H7 (cell line): ENCODE results near the gene ASIC2. TPM values are rescaled to one million over a fixed set of nuclear protein-coding genes. Genes with fewer than 3 reads are reported as not detected.
A peak's percentile ranks its signal among the peaks of the same experiment; 100 is the strongest.

Experiments
- DNase-seq: peaks from one replicate; pipeline ENCODE4 v3.0.0; 2012
- H3K27me3 ChIP-seq: 2 replicates; pipeline ENCODE4 v1.6.0; 2011; ENCODE audit warnings: mild to moderate bottlenecking, low read length; ENCODE audit not compliant: control insufficient read depth, insufficient read depth
- H3K36me3 ChIP-seq: replicated peaks from 2 replicates; pipeline ENCODE4 v1.5.1; 2011; ENCODE audit warnings: low read length; ENCODE audit not compliant: control insufficient read depth, insufficient read depth
- H3K4me3 ChIP-seq: 2 replicates; pipeline ENCODE4 v1.5.1; 2011; ENCODE audit warnings: low read depth, mild to moderate bottlenecking, control low read depth, low read length, moderate library complexity; ENCODE audit not compliant: insufficient read depth
- total RNA-seq: library from RNA; depleted of rRNA; stranded (reverse); fragments of >200 nt; shearing (Covaris generic); gene quantifications from 2 replicates; pipeline ENCODE4 v1.2.3, GENCODE V29; 2014; rRNA removed

ASIC2 gene
- total RNA-seq = 3.3 and 5.5 TPM in 2 replicates

GRCh38 chr17:33292981-33293867 is at the start of gene ASIC2:
Gene ASIC2, minus strand, starts transcription at chr17:33293295.
- Histone ChIP-seq H3K27me3 (peaks cover 51% of the 10 kb centered on the region), H3K36me3 (no peaks in the 10 kb centered on the region), H3K4me3 (peak within 1 kb of the TSS; percentile 57)
- peak; percentile 88 for DNase-seq

- DNase-seq = no peak
- peaks cover 10% of the 10 kb centered on the region for H3K27me3 ChIP-seq
- H3K36me3 ChIP-seq = no peaks in the 10 kb centered on the region
These were observed 48.9 kb upstream of the ASIC2 start for GRCh38 chr17:33342025-33342424.

GRCh38 chr17:33338242-33338641 is 45.1 kb upstream of the ASIC2 start:
- H3K36me3 ChIP-seq = no peaks in the 10 kb centered on the region
- no peak overlapping the region for H3K4me3 ChIP-seq
- no peak for DNase-seq
- H3K27me3 ChIP-seq = peaks cover 2% of the 10 kb centered on the region; the same call in 1 of the 2 replicates

More at GRCh38 chr17:33342025-33342424, 48.9 kb upstream of the ASIC2 start:
- no peak overlapping the region for H3K4me3 ChIP-seq

GRCh38 chr17:33335491-33336173 is 42.5 kb upstream of the ASIC2 start:
- peak; percentile 10 for DNase-seq
- H3K4me3 ChIP-seq = no peak overlapping the region
- H3K27me3 ChIP-seq = no peaks in the 10 kb centered on the region; the same call in 1 of the 2 replicates
- H3K36me3 ChIP-seq = no peaks in the 10 kb centered on the region

- no peak overlapping the region for H3K4me3 ChIP-seq
- H3K36me3 ChIP-seq = no peaks in the 10 kb centered on the region
These were observed 41.6 kb upstream of the ASIC2 start for GRCh38 chr17:33334703-33335102.

GRCh38 chr17:33330877-33331276 is 37.8 kb upstream of the ASIC2 start:
- H3K36me3 ChIP-seq = no peaks in the 10 kb centered on the region
- no peak overlapping the region for H3K4me3 ChIP-seq
- H3K27me3 ChIP-seq = no peaks in the 10 kb centered on the region
- DNase-seq = no peak

More at GRCh38 chr17:33334703-33335102, 41.6 kb upstream of the ASIC2 start:
- no peaks in the 10 kb centered on the region; the same call in 1 of the 2 replicates for H3K27me3 ChIP-seq
- no peak for DNase-seq

- Histone ChIP-seq H3K27me3 (no peaks in the 10 kb centered on the region; the same call in 1 of the 2 replicates), H3K36me3 (no peaks in the 10 kb centered on the region), H3K4me3 (no peak overlapping the region)
- DNase-seq = peak; percentile 17
These were observed 35.0 kb upstream of the ASIC2 start for GRCh38 chr17:33328129-33328528.

- H3K4me3 ChIP-seq = no peak overlapping the region
- no peaks in the 10 kb centered on the region for H3K36me3 ChIP-seq
- no peak for DNase-seq
- H3K27me3 ChIP-seq = no peaks in the 10 kb centered on the region; the same call in 1 of the 2 replicates
These were observed 31.6 kb upstream of the ASIC2 start for GRCh38 chr17:33324736-33325135.

GRCh38 chr17:33322063-33322462 is 29.0 kb upstream of the ASIC2 start:
- Histone ChIP-seq H3K36me3 (no peaks in the 10 kb centered on the region), H3K4me3 (no peak overlapping the region), H3K27me3 (no peaks in the 10 kb centered on the region; the same call in 1 of the 2 replicates)
- no peak for DNase-seq

GRCh38 chr17:33318241-33318640 is 25.1 kb upstream of the ASIC2 start:
- DNase-seq = no peak
- no peak overlapping the region for H3K4me3 ChIP-seq
- no peaks in the 10 kb centered on the region; the same call in 1 of the 2 replicates for H3K27me3 ChIP-seq
- no peaks in the 10 kb centered on the region for H3K36me3 ChIP-seq

- H3K4me3 ChIP-seq = no peak overlapping the region
- no peaks in the 10 kb centered on the region; the same call in 1 of the 2 replicates for H3K27me3 ChIP-seq
- H3K36me3 ChIP-seq = no peaks in the 10 kb centered on the region
- no peak for DNase-seq
These were observed 23.7 kb upstream of the ASIC2 start for GRCh38 chr17:33316746-33317145.

- peaks cover 1% of the 10 kb centered on the region; the same call in 1 of the 2 replicates for H3K27me3 ChIP-seq
- DNase-seq = no peak
- H3K4me3 ChIP-seq = no peak overlapping the region
- no peaks in the 10 kb centered on the region for H3K36me3 ChIP-seq
These were observed 17.2 kb upstream of the ASIC2 start for GRCh38 chr17:33310296-33310695.

GRCh38 chr17:33303254-33303653 is 10.2 kb upstream of the ASIC2 start:
- Histone ChIP-seq H3K27me3 (no peaks in the 10 kb centered on the region), H3K4me3 (no peak overlapping the region), H3K36me3 (no peaks in the 10 kb centered on the region)
- no peak for DNase-seq

GRCh38 chr17:33302394-33302793 is 9.3 kb upstream of the ASIC2 start:
- H3K36me3 ChIP-seq = no peaks in the 10 kb centered on the region
- DNase-seq = no peak
- no peak overlapping the region for H3K4me3 ChIP-seq
- H3K27me3 ChIP-seq = no peaks in the 10 kb centered on the region

GRCh38 chr17:33300241-33300640 is 7.1 kb upstream of the ASIC2 start:
- DNase-seq = no peak
- no peak overlapping the region for H3K4me3 ChIP-seq
- H3K27me3 ChIP-seq = peaks cover 2% of the 10 kb centered on the region
- no peaks in the 10 kb centered on the region for H3K36me3 ChIP-seq
